Tibial nerve (tissue), 3 donors: ENCODE results near the gene NIPAL4.

Experiments
- CTCF ChIP-seq, 5 experiments: fragments of 200-600 bp in 3 of 5; fragments of 450-650 bp in 2 of 5; sonication (generic) in 3 of 5; IDR thresholded peaks; one replicate each; pipeline ENCODE4 v1.5.1; 2016 to 2019; ENCODE audit warnings: antibody characterized with exemption in 5 of 5, mild to moderate bottlenecking in 3 of 5, moderate library complexity in 2 of 5
- POLR2A ChIP-seq, 2 donors: fragments of 450-650 bp; IDR thresholded peaks; one replicate each; pipeline ENCODE4 v1.6.1; 2017; ENCODE audit warnings: antibody characterized with exemption in 2 of 2, mild to moderate bottlenecking in 2 of 2, moderate library complexity in 2 of 2

GRCh38 chr5:157523976-157524375 is 64.0 kb downstream of the NIPAL4 start:
- TF ChIP-seq POLR2A (IDR thresholded peaks at IDR 0.05), result no peak
- TF ChIP-seq CTCF (IDR thresholded peaks at IDR 0.05), result no peak
